HG02642 (cell line): ENCODE measurements around the gene LMNTD1.
"Not testable (repeated sequence)": the region's sequence is repeated elsewhere in the genome, so short reads cannot be mapped to it uniquely, and the experiment has no call there.

Experiments
- ATAC-seq: cut with Tn5 transposase; IDR thresholded peaks from one replicate; pipeline ENCODE4 v1.9.1; 2021; ENCODE audit warnings: mild to moderate bottlenecking; ENCODE audit not compliant: unreplicated experiment, poor library complexity

LMNTD1 gene

DNA sequence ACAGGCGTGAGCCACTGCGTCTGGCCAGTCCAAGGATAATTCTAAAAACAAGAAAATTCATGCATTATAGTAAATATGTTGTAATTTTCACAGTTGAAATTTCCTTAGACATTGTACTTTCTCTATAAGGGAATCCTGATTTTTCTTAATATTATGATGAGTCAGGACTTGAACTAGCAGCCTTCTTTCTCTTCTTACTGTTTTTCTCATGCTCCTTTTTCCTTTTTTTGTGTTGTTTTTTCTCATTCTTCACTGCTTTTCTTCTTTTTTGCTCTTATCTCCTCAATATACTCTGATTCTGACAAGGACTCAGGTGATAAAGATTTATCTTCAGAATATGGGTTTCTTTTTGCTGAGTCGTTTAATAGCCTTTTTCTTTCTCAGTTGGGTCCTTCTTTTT lies 117.7 kb downstream of the LMNTD1 start:
- ATAC-seq, result no peak

DNA sequence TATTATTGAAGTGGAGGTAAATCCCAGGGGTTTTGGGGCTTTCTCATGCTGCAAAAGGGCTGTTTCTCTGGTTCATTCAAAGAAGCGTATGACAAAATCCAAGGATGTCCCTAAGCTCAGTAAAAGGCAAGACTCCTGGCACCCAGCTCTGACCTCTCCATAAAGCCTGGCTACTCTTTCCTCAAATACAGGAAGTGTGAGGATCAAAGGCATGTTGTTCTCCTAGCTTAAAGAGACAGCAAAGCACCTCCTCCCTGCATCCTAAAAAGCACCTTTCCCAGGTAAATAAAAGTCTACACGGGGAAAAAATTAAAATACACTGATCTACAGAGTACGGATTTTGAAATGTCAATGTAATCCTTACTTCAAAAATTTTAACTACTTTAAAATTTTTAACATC lies 118.6 kb downstream of the LMNTD1 start:
- ATAC-seq, result no peak

DNA sequence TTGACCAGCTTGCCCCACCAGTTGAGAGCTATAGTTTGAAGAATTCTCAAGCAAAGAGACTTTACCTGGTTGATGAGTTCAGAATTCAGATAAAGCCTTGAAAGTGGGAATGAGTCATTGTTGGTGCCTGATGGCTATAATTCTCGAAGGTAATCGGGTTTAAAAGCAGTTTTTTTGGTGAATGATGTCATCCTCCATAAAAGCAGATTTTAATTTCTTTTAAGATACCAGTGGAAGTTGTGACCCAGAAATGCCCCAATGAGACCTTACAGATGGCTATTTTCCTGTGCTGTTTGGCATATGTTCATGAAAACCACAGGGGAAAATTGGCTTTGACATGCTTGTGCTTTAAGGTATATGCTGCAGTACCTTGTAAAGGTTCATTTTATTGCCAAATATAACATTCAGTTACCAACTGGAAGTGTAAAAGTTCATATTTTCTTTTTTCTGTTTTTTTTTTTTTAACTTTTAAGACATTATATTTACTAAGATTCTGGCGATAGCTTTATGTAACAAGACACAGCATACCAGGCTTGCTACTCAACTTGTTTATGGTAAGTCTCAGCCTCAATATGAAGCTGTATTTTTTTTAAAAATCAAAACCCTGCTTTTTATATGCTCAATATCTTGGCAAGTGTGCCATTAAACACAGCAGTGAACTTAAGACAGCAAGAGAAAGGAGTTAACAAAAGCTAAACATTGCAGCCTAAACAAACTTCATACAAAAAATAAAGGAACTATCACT lies 119.3 kb downstream of the LMNTD1 start:
- ATAC-seq, result no peak

DNA sequence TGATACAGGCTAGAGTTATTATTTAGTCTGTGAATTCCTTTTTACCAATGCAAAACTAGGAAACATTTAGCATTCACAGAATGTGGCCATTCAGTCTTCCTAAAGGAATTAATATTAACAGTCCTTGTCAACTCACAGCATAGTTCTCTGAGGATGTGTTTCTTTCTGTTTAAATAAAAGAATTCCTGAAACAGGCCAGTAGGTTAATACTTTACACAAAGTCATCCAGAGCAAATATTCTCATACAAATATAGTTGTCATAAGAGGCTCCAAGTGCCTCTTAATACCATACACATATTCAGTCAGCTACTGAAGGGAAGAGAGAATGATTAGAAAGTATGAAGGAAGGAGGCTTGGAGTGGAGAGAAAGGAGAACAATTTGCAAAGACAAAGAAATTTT lies 120.1 kb downstream of the LMNTD1 start:
- no peak for ATAC-seq

DNA sequence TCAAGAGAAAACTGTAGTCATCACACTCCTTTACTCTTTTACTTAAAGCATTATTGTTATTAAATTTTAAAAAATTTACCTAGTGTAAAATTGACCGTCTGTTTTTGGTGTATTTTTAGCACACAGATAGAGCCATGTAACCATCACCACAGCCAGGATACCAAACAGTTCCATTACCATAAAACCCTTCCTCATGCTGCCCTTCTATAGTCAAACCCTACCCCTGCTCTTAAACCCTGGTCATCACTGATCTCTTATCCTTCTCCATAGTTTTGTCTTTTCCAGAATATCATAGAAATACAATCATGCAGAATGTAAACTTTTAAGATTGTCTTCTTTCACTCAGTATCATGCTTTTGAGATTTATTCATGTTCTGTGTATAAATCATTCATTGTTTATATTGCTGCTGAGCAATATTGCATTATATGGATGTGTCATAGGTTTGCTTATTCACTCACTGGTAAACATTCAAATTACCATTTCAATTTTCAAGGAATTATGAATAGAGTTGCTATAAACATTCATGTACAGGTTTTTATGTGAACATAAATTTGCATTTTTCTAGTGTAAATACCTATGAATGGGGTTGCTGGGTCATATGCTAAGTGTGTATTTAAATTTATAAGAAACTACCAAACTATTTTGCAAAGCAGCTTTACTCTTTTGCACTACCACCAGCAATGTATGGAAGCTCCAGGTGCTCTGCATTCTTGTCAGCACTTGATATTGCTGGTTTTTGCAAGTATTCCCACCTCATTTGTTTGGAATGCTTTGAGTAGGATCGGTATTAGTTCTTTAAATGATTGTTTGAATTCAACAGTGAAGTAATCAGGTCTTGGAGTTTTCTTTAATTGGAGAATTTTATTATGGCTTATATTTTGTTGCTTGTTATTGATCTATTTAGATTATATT lies 125.5 kb downstream of the LMNTD1 start:
- no peak for ATAC-seq

DNA sequence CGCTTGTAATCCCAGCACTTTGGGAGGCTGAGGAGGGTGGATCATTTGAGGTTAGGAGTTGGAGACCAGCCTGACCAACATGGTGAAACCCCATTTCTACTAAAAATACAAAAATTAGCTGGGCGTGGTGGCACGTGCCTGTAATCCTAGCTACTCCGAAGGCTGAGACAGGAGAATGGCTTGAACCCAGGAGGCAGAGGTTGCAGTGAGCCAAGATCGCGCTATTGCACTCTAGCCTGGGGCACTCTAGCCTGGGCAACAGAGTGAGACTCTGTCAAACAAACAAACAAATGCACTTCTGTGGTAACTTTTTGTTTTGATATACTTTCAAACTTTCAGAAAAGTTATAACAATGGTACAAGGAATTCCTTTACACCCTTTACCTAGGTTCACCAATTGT lies 126.3 kb downstream of the LMNTD1 start:
- ATAC-seq, result not testable (repeated sequence)
